Pulmonary artery endothelial cell (primary cell): ENCODE results near the gene MINDY1. TPM values are rescaled to one million over a fixed set of nuclear protein-coding genes. Genes with fewer than 3 reads are reported as not detected.

ENCODE experiments used
- DNase-seq: peaks from one replicate; pipeline ENCODE4 v3.0.0-alpha.2; 2011; ENCODE audit warnings: low read depth, low spot score
- total RNA-seq: library from RNA; depleted of rRNA; stranded (reverse); fragments of >200 nt; gene quantifications from 2 replicates; pipeline ENCODE4 v1.2.3, GENCODE V29; 2014

Gene MINDY1
- total RNA-seq, 1 donor from 2014 or later, result 8.9 TPM

GRCh38 chr1:150967936-150968335 lies 38.8 kb downstream of the MINDY1 start:
- DNase-seq, result no peak

- no peak for DNase-seq
Observed at GRCh38 chr1:150966011-150966410, 40.7 kb downstream of the MINDY1 start.

- DNase-seq, result no peak
Observed at GRCh38 chr1:150965605-150966004, 41.1 kb downstream of the MINDY1 start.

- no peak for DNase-seq
Observed at GRCh38 chr1:150964164-150964489, 42.6 kb downstream of the MINDY1 start.

GRCh38 chr1:150963321-150964163 lies 43.2 kb downstream of the MINDY1 start:
- no peak for DNase-seq

GRCh38 chr1:150961756-150962155 lies 44.9 kb downstream of the MINDY1 start:
- no peak for DNase-seq

- DNase-seq, result no peak
Observed at GRCh38 chr1:150960646-150961045, 46.1 kb downstream of the MINDY1 start.

GRCh38 chr1:150957666-150958065 lies 49.0 kb downstream of the MINDY1 start:
- DNase-seq, result no peak

GRCh38 chr1:150955280-150955679 lies 51.4 kb downstream of the MINDY1 start:
- no peak for DNase-seq

- no peak for DNase-seq
Observed at GRCh38 chr1:150954708-150955107, 52.0 kb downstream of the MINDY1 start.

Other genes with a start within 250 kb of the MINDY1 start
- 31.1 and 33.7 TPM in 2 replicates for gene CTSS, start 241.1 kb downstream of the MINDY1 start, total RNA-seq
- 20.5 and 194 TPM in 2 replicates for gene CTSK, start 198.6 kb downstream of the MINDY1 start, total RNA-seq
- gene ARNT, start 130.3 kb downstream of the MINDY1 start, total RNA-seq, result 17.2 and 36.6 TPM in 2 replicates
- not detected in 2 replicates for gene CTXND2, start 119.8 kb downstream of the MINDY1 start, total RNA-seq
- 36.7 and 41.7 TPM in 2 replicates for gene SETDB1, start 80.5 kb downstream of the MINDY1 start, total RNA-seq
- gene CERS2, start 32.1 kb downstream of the MINDY1 start, total RNA-seq, result 87.4 and 121 TPM in 2 replicates
- gene ANXA9, start 24.6 kb downstream of the MINDY1 start, total RNA-seq, result not detected in 2 replicates
- 4.1 and 7.7 TPM in 2 replicates for gene PRUNE1, start 1.5 kb upstream of the MINDY1 start, total RNA-seq
- 0.07 and 0.11 TPM in 2 replicates for gene BNIPL, start 29.7 kb upstream of the MINDY1 start, total RNA-seq
- gene C1orf56, start 40.8 kb upstream of the MINDY1 start, total RNA-seq, result 1.1 and 1.4 TPM in 2 replicates
- gene CDC42SE1, start 52.7 kb upstream of the MINDY1 start, total RNA-seq, result 59.9 and 70.5 TPM in 2 replicates
- gene MLLT11, start 53.5 kb upstream of the MINDY1 start, total RNA-seq, result 4.3 and 4.9 TPM in 2 replicates
- 6.4 and 9.8 TPM in 2 replicates for gene GABPB2, start 63.9 kb upstream of the MINDY1 start, total RNA-seq
- gene SEMA6C, start 139.7 kb upstream of the MINDY1 start, total RNA-seq, result 5.3 and 19.5 TPM in 2 replicates
- gene TNFAIP8L2, start 149.7 kb upstream of the MINDY1 start, total RNA-seq, result 0.13 and 0.35 TPM in 2 replicates
- 3.1 and 5.6 TPM in 2 replicates for gene LYSMD1, start 159.0 kb upstream of the MINDY1 start, total RNA-seq
- 30.2 and 37.2 TPM in 2 replicates for gene SCNM1, start 159.2 kb upstream of the MINDY1 start, total RNA-seq
- not detected in 2 replicates for gene TMOD4, start 169.1 kb upstream of the MINDY1 start, total RNA-seq
- gene VPS72, start 183.3 kb upstream of the MINDY1 start, total RNA-seq, result 63.3 and 65.7 TPM in 2 replicates
- 61.1 and 73.7 TPM in 2 replicates for gene PIP5K1A, start 191.7 kb upstream of the MINDY1 start, total RNA-seq
- gene PSMD4, start 247.8 kb upstream of the MINDY1 start, total RNA-seq, result 263 and 288 TPM in 2 replicates